Keratinocyte (primary cell): ENCODE data around the gene MTA2. TPM values are rescaled to one million over a fixed set of nuclear protein-coding genes. Genes with fewer than 3 reads are reported as not detected.
A peak's percentile ranks its signal among the peaks of the same experiment; 100 is the strongest.

Source experiments
- DNase-seq: peaks from one replicate; pipeline ENCODE4 v3.0.0-alpha.2; 2011; ENCODE audit warnings: low read depth, missing footprints, low spot score
- FAIRE-seq: peaks from 2 replicates; lab custom pipeline; 2011; peaks lifted over from hg19 to GRCh38; lab: Jason Lieb, UNC
- H2AFZ ChIP-seq: 2 replicates; pipeline ENCODE4 v1.6.0; 2012; ENCODE audit warnings: low read length, control low read depth, inconsistent platforms; ENCODE audit not compliant: control insufficient read depth
- H3K27ac ChIP-seq: 2 replicates; pipeline ENCODE4 v1.5.1; 2011; ENCODE audit warnings: low read length; ENCODE audit not compliant: control insufficient read depth, insufficient read depth
- H3K27me3 ChIP-seq: 3 replicates; pipeline ENCODE4 v1.6.0; 2011; ENCODE audit warnings: low read length; ENCODE audit not compliant: control insufficient read depth, insufficient read depth; ENCODE audit errors: extremely low read depth
- H3K36me3 ChIP-seq, 2 experiments: 2 replicates in 1 of 2; 3 replicates in 1 of 2; pipeline ENCODE4 v1.5.1; 2011; ENCODE audit warnings: low read length in 2 of 2, mild to moderate bottlenecking in 1 of 2; ENCODE audit not compliant: control insufficient read depth in 2 of 2, insufficient read depth in 2 of 2; ENCODE audit errors: extremely low read depth in 1 of 2
- H3K4me1 ChIP-seq: 3 replicates; pipeline ENCODE4 v1.5.1; 2011; ENCODE audit warnings: low read length; ENCODE audit not compliant: control insufficient read depth, insufficient read depth; ENCODE audit errors: extremely low read depth
- H3K4me2 ChIP-seq: 3 replicates; pipeline ENCODE4 v1.6.0; 2011; ENCODE audit warnings: low read depth, low read length; ENCODE audit not compliant: control insufficient read depth, insufficient read depth; ENCODE audit errors: extremely low read depth
- H3K4me3 ChIP-seq, 3 experiments: fragments of 200-600 bp in 1 of 3; sonication (generic) in 1 of 3; 2 replicates in 2 of 3; 3 replicates in 1 of 3; pipeline ENCODE4 v1.5.1; 2011 to 2016; ENCODE audit warnings: low read length in 3 of 3, mild to moderate bottlenecking in 3 of 3, control low read depth in 2 of 3, inconsistent platforms in 1 of 3, low read depth in 1 of 3, mixed read lengths in 1 of 3, mixed run types in 1 of 3, moderate library complexity in 1 of 3; ENCODE audit not compliant: control insufficient read depth in 2 of 3, insufficient read depth in 2 of 3; ENCODE audit errors: extremely low read depth in 1 of 3
- H3K79me2 ChIP-seq: 2 replicates; pipeline ENCODE4 v1.6.0; 2012; ENCODE audit warnings: low read length; ENCODE audit not compliant: control insufficient read depth, insufficient read depth
- H3K9ac ChIP-seq: 3 replicates; pipeline ENCODE4 v1.6.0; 2011; ENCODE audit warnings: low read length; ENCODE audit not compliant: control insufficient read depth, insufficient read depth; ENCODE audit errors: extremely low read depth
- H3K9me1 ChIP-seq: 3 replicates; pipeline ENCODE4 v1.6.0; 2011; ENCODE audit warnings: low read length; ENCODE audit not compliant: control insufficient read depth, insufficient read depth; ENCODE audit errors: extremely low read depth
- H3K9me3 ChIP-seq: 2 replicates; pipeline ENCODE4 v1.5.1; 2012; ENCODE audit warnings: low read depth, low read length; ENCODE audit not compliant: control insufficient read depth
- H4K20me1 ChIP-seq: 3 replicates; pipeline ENCODE4 v1.6.0; 2011; ENCODE audit warnings: low read length; ENCODE audit not compliant: control insufficient read depth, insufficient read depth; ENCODE audit errors: extremely low read depth
- EZH2 ChIP-seq: IDR thresholded peaks from one replicate; pipeline ENCODE4 v1.6.1; 2012; ENCODE audit warnings: inconsistent platforms, mild to moderate bottlenecking, low read length, moderate library complexity
- dilution Hi-C: fragments of 300-500 bp; cut with MboI; formaldehyde crosslinking; loops from one replicate; pipeline ENCODE4 v1.7.0; 2020; ENCODE audit warnings: low sequenced_read_pairs; ENCODE audit not compliant: extremely low pct_ligation_motif_present
- polyA plus RNA-seq, 5 experiments: library from polyadenylated mRNA; depleted of rRNA in 3 of 5; stranded (reverse) in 3 of 5; stranded (forward) in 1 of 5; unstranded in 1 of 5; fragments of >200 nt; gene quantifications; 1 replicate in 1 of 5; 2 replicates in 3 of 5; 3 replicates in 1 of 5; pipeline versions ENCODE4 v1.2.1 to v1.2.3, GENCODE V29; 2011 to 2012; ENCODE audit warnings: missing spikeins in 2 of 5, low read depth in 1 of 5, low replicate concordance in 1 of 5
- TF ChIP-seq, protein P1 (sequence below), 3 experiments: IDR thresholded peaks in 1 of 3; conservative IDR thresholded peaks in 1 of 3; optimal IDR thresholded peaks in 1 of 3; 2 replicates in 2 of 3; 3 replicates in 1 of 3; pipeline versions ENCODE3 to v1.5.1; 2011; ENCODE audit warnings: low read length in 3 of 3, mild to moderate bottlenecking in 3 of 3, moderate library complexity in 2 of 3, control low read depth in 1 of 3, inconsistent platforms in 1 of 3; ENCODE audit not compliant: insufficient read depth in 2 of 3; ENCODE audit errors: extremely low read depth in 1 of 3

The MTA2 gene
- polyA plus RNA-seq, 1 donor (not counting 4 experiments of a cell fraction or from before 2014, with no cell fraction given), result 39.7 TPM

DNA sequence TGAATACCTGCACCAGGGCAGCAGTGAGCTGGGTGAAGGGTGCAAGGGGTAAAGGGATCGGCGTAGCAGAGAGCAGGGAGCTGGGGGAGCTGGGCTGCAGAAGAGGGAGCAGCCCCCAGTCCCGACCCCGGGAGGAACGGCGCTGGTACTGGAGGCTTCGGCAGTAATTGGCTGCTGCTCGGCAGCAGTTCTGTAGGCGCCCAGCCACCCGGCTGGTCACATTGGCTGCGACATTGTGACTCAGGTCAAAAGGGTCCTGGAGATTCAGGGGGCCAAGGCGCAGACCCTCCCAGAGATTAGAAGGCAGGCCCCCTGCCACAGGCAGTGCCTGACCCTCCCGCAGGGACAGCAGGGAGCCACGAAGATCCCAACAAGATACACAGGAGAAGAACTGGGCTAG lies 25.8 kb downstream of the MTA2 start:
- Histone ChIP-seq H3K79me2 (peaks cover 28% of the 10 kb centered on the region), H3K27ac (no peak overlapping the region), H3K27me3 (no peaks in the 10 kb centered on the region), H2AFZ (no peak overlapping the region), H3K4me3 (no peak overlapping the region), H3K4me2 (no peak overlapping the region), H3K4me1 (peaks cover 25% of the 10 kb centered on the region), H3K9me1 (no peaks in the 10 kb centered on the region), H3K9ac (no peak overlapping the region), H4K20me1 (peaks cover 9% of the 10 kb centered on the region), H3K9me3 (no peaks in the 10 kb centered on the region), H3K36me3 (peaks cover 21 to 41% of the 10 kb centered on the region in 2 experiments)
- TF ChIP-seq EZH2, result no peak
- TF ChIP-seq, protein P1, sequence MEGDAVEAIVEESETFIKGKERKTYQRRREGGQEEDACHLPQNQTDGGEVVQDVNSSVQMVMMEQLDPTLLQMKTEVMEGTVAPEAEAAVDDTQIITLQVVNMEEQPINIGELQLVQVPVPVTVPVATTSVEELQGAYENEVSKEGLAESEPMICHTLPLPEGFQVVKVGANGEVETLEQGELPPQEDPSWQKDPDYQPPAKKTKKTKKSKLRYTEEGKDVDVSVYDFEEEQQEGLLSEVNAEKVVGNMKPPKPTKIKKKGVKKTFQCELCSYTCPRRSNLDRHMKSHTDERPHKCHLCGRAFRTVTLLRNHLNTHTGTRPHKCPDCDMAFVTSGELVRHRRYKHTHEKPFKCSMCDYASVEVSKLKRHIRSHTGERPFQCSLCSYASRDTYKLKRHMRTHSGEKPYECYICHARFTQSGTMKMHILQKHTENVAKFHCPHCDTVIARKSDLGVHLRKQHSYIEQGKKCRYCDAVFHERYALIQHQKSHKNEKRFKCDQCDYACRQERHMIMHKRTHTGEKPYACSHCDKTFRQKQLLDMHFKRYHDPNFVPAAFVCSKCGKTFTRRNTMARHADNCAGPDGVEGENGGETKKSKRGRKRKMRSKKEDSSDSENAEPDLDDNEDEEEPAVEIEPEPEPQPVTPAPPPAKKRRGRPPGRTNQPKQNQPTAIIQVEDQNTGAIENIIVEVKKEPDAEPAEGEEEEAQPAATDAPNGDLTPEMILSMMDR (optimal IDR thresholded peaks at IDR 0.05 in 1 of 3, IDR thresholded peaks at IDR 0.05 in 1 of 3, conservative IDR thresholded peaks at IDR 0.05 in 1 of 3; ENCODE audit: extremely low read depth in 1 of 3, insufficient read depth in 2 of 3, low read length in 3 of 3), result no peak
- dilution Hi-C loops, result no loop called here
- FAIRE-seq, result no peak
- no peak for DNase-seq

DNA sequence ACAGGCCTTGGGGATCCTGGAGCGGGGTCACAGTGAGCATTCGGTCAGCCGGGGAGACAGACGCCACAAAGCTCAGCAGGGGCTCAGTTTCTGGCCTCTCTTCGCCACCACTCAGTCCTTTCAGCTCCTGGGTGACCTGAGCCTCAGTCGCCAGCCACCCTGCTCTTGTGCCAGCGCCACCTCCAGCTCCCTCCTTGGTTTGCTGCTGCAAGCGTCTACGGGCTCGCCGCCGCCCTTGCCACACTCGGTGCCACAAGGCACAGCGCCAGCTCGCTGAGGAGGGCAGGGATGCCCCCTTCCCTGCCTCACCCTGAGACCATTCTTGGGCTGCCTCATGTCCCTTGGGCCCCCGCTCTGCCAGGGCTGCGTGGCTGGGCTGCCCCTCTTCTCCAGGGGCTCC lies 26.5 kb downstream of the MTA2 start:
- H3K27ac ChIP-seq, result peak overlapping the region; percentile 65
- H3K4me1 ChIP-seq, result peaks cover 25% of the 10 kb centered on the region
- H2AFZ ChIP-seq, result no peak overlapping the region
- no peaks in the 10 kb centered on the region for H3K9me1 ChIP-seq
- TF ChIP-seq EZH2, result no peak
- TF ChIP-seq, protein P1 (optimal IDR thresholded peaks at IDR 0.05 in 1 of 3, IDR thresholded peaks at IDR 0.05 in 1 of 3, conservative IDR thresholded peaks at IDR 0.05 in 1 of 3; ENCODE audit: extremely low read depth in 1 of 3, insufficient read depth in 2 of 3, low read length in 3 of 3), result no peak
- H3K4me2 ChIP-seq, result peak overlapping the region; percentile 86
- H3K27me3 ChIP-seq, result no peaks in the 10 kb centered on the region
- H3K9me3 ChIP-seq, result no peaks in the 10 kb centered on the region
- FAIRE-seq (no peak), DNase-seq (no peak)
- peaks cover 23 to 46% of the 10 kb centered on the region in 2 experiments for H3K36me3 ChIP-seq
- peaks cover 35% of the 10 kb centered on the region for H3K79me2 ChIP-seq
- peak overlapping the region; percentile 77 for H3K9ac ChIP-seq
- H3K4me3 ChIP-seq, result peak overlapping the region in 2 of 3 experiments; percentile 63 to 68
- dilution Hi-C loops, result no loop called here
- H4K20me1 ChIP-seq, result peaks cover 9% of the 10 kb centered on the region
